Breast epithelium (tissue), 4 donors: ENCODE data around the gene LOXL4. TPM values are rescaled to one million over a fixed set of nuclear protein-coding genes. Genes with fewer than 3 reads are reported as not detected.
A peak's percentile ranks its signal among the peaks of the same experiment; 100 is the strongest.

Experiments
- DNase-seq, 2 donors: peaks; one replicate each; pipeline ENCODE4 v3.0.0-alpha.2; 2019; ENCODE audit warnings: low spot score in 2 of 2
- H3K27ac ChIP-seq, 2 donors: fragments of 200-600 bp; sonication (generic) in 1 of 2; one replicate each; pipeline ENCODE4 v1.5.1; 2016 to 2019; ENCODE audit warnings: mild to moderate bottlenecking in 1 of 2
- H3K27me3 ChIP-seq, 2 donors: fragments of 200-600 bp; sonication (generic) in 1 of 2; one replicate each; pipeline versions ENCODE4 v1.5.1 to v1.6.0; 2017 to 2019; ENCODE audit warnings: control low read depth in 1 of 2, mild to moderate bottlenecking in 1 of 2
- H3K36me3 ChIP-seq: fragments of 200-600 bp; one replicate; pipeline ENCODE4 v1.5.1; 2019
- H3K4me1 ChIP-seq, 2 donors: fragments of 200-600 bp; sonication (generic); one replicate each; pipeline ENCODE4 v1.5.1; 2016 to 2019; ENCODE audit warnings: control low read depth in 1 of 2
- H3K4me3 ChIP-seq, 3 donors: fragments of 200-600 bp; sonication (generic); 1 replicate in 2 of 3; 2 replicates in 1 of 3; pipeline ENCODE4 v1.5.1; 2016 to 2019; ENCODE audit warnings: mild to moderate bottlenecking in 3 of 3, moderate library complexity in 2 of 3
- H3K9me3 ChIP-seq, 2 donors: fragments of 200-600 bp; sonication (generic) in 1 of 2; one replicate each; pipeline ENCODE4 v1.5.1; 2016 to 2019; ENCODE audit warnings: control low read depth in 1 of 2
- POLR2A ChIP-seq: fragments of 450-650 bp; IDR thresholded peaks from one replicate; pipeline ENCODE4 v1.6.1; 2016; ENCODE audit warnings: antibody characterized with exemption, mild to moderate bottlenecking, moderate library complexity
- POLR2AphosphoS5 ChIP-seq, 3 donors: sonication (generic); formaldehyde crosslinking; IDR thresholded peaks; one replicate each; pipeline ENCODE4 v1.6.1; 2017; ENCODE audit warnings: antibody characterized with exemption in 3 of 3
- intact Hi-C: fragments of 100-400 bp; cut with DNase I; formaldehyde crosslinking; loops from one replicate; pipeline ENCODE4 v1.15.1; 2023; ENCODE audit warnings: low total_unique reads
- total RNA-seq, 3 donors: library from RNA; depleted of rRNA; stranded (reverse); fragments of >200 nt; gene quantifications; one replicate each; pipeline ENCODE4 v1.1.0, GENCODE V29; 2016
- TF ChIP-seq, protein P1 (sequence below), 3 donors: fragments of 450-650 bp; IDR thresholded peaks; one replicate each; pipeline ENCODE4 v1.5.1; 2016 to 2017; ENCODE audit warnings: antibody characterized with exemption in 3 of 3, mild to moderate bottlenecking in 3 of 3, moderate library complexity in 3 of 3

LOXL4 gene
- total RNA-seq, 3 donors from 2014 or later = 6.9 to 26.1 (median 6.9) TPM

GRCh38 chr10:98258683-98259454 lies 9.1 kb downstream of the LOXL4 start:
- no peak for DNase-seq
- peak overlapping the region in 1 of 2 donors; percentile 43 for H3K27ac ChIP-seq
- H3K4me1 ChIP-seq = peaks cover 0 to 8% of the 10 kb centered on the region in 2 donors
- no peaks in the 10 kb centered on the region for H3K36me3 ChIP-seq
- intact Hi-C loops = no loop called here
- H3K4me3 ChIP-seq = no peak overlapping the region
- no peaks in the 10 kb centered on the region for H3K9me3 ChIP-seq
- TF ChIP-seq POLR2A (no peak), POLR2AphosphoS5 (IDR thresholded peaks at IDR 0.05) (no peak)
- TF ChIP-seq, protein P1, sequence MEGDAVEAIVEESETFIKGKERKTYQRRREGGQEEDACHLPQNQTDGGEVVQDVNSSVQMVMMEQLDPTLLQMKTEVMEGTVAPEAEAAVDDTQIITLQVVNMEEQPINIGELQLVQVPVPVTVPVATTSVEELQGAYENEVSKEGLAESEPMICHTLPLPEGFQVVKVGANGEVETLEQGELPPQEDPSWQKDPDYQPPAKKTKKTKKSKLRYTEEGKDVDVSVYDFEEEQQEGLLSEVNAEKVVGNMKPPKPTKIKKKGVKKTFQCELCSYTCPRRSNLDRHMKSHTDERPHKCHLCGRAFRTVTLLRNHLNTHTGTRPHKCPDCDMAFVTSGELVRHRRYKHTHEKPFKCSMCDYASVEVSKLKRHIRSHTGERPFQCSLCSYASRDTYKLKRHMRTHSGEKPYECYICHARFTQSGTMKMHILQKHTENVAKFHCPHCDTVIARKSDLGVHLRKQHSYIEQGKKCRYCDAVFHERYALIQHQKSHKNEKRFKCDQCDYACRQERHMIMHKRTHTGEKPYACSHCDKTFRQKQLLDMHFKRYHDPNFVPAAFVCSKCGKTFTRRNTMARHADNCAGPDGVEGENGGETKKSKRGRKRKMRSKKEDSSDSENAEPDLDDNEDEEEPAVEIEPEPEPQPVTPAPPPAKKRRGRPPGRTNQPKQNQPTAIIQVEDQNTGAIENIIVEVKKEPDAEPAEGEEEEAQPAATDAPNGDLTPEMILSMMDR (IDR thresholded peaks at IDR 0.05) = no peak
- H3K27me3 ChIP-seq = no peaks in the 10 kb centered on the region

GRCh38 chr10:98257961-98258360 lies 10.0 kb downstream of the LOXL4 start:
- Histone ChIP-seq H3K27me3 (no peaks in the 10 kb centered on the region), H3K9me3 (no peaks in the 10 kb centered on the region), H3K4me1 (peaks cover 0 to 9% of the 10 kb centered on the region in 2 donors), H3K4me3 (no peak overlapping the region), H3K36me3 (no peaks in the 10 kb centered on the region), H3K27ac (no peak overlapping the region)
- peak in 1 of 2 donors; percentile 11 for DNase-seq
- TF ChIP-seq POLR2A = no peak
- TF ChIP-seq POLR2AphosphoS5 (IDR thresholded peaks at IDR 0.05) = no peak
- TF ChIP-seq, protein P1 (IDR thresholded peaks at IDR 0.05) = no peak
- intact Hi-C loops = no loop called here

DNA sequence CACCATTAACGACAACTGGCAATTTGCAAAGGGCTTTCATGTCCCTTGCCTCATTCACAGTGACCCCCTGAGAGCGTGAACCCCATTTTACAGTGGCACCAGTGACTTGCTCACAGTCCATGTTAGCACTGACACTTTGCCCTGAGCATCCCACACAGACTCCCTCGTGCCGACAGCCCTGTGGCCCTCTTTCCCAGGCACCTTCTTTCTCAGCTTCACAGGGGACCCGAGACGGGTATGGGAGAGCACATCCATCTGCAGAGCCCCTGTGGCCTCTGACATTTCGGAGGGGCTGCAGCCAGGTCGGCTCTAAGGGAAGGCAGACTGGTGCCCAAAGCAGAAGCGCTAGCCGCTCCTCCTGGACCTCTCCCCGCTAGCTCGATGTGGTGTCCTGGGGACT lies 10.8 kb downstream of the LOXL4 start:
- H3K4me1 ChIP-seq = peaks cover 0 to 9% of the 10 kb centered on the region in 2 donors
- DNase-seq = no peak
- TF ChIP-seq POLR2AphosphoS5 (IDR thresholded peaks at IDR 0.05) (no peak), POLR2A (no peak)
- TF ChIP-seq, protein P1 (IDR thresholded peaks at IDR 0.05) = no peak
- intact Hi-C loops = no loop called here
- no peaks in the 10 kb centered on the region for H3K27me3 ChIP-seq
- H3K9me3 ChIP-seq = no peaks in the 10 kb centered on the region
- no peak overlapping the region for H3K4me3 ChIP-seq
- H3K36me3 ChIP-seq = no peaks in the 10 kb centered on the region
- no peak overlapping the region for H3K27ac ChIP-seq

DNA sequence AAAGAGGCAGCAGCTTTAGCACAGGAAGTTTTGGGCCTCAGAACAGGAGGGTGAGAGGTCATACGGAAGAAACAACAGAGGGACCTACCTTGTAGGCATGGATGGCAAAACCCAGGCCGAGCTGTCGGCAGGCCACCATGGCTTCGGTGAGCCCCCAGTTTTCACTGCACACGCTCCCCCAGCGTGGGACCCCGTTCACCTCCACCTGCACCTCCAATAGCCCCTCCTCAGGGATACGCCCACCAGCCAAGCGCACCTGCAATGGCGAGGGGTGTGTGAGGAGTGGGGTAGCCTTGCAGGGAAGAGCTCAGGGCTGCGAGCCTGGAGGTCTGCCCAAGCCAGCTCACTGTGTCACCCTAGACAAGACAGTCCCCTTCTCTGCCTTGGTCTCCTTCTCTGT lies 11.3 kb downstream of the LOXL4 start:
- Histone ChIP-seq H3K27me3 (no peaks in the 10 kb centered on the region), H3K4me1 (peaks cover 0 to 9% of the 10 kb centered on the region in 2 donors), H3K36me3 (no peaks in the 10 kb centered on the region), H3K4me3 (no peak overlapping the region), H3K9me3 (no peaks in the 10 kb centered on the region), H3K27ac (no peak overlapping the region)
- TF ChIP-seq POLR2A (no peak), POLR2AphosphoS5 (IDR thresholded peaks at IDR 0.05) (no peak)
- TF ChIP-seq, protein P1 (IDR thresholded peaks at IDR 0.05) = no peak
- intact Hi-C loops = no loop called here
- no peak for DNase-seq

DNA sequence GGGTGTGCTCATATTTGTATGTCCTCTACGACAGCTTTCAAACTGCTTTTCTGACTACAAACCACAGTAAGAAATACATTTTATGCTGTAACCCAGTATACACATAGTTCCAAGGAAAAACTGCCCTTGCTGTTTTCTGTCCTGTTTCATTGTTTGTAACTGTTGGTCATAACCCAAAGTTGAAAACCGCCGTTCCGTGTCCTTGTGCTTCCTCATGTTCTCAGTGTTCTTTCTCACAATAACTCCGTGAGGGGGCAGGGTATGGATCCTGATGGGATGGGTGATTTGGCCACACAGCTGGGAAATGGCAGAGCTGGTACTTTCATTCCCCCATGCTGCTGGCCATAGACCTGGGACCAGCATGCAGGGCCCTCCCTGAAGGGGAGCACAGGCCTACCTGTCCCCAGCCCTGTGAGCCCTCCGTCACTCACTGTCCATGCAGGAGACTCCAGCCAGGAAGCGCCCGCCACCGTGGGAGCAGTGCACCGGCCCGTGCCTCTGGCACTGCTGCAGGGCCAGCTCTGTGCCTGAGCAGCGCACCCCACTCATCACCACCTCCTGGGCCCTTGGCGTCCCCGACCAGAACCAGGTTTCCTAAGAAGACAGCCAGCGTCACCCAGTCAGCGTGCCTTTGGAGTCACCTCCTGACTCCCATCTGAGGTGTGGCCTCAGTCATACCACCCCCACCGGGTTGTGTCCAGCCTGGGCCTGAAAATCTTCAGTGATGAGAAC lies 12.7 kb downstream of the LOXL4 start:
- DNase-seq = no peak
- H3K4me3 ChIP-seq = no peak overlapping the region
- intact Hi-C loops = no loop called here
- H3K4me1 ChIP-seq = peaks cover 0 to 9% of the 10 kb centered on the region in 2 donors
- TF ChIP-seq, protein P1 (IDR thresholded peaks at IDR 0.05) = no peak
- no peak for TF ChIP-seq POLR2AphosphoS5 (IDR thresholded peaks at IDR 0.05)
- TF ChIP-seq POLR2A = no peak
- H3K27ac ChIP-seq = peak overlapping the region; percentile 32 to 53
- no peaks in the 10 kb centered on the region for H3K36me3 ChIP-seq
- H3K9me3 ChIP-seq = no peaks in the 10 kb centered on the region
- no peaks in the 10 kb centered on the region for H3K27me3 ChIP-seq
